Brain microvascular endothelial cell (primary cell): ENCODE data around the gene ZNF142.

ENCODE experiments used
- DNase-seq: peaks from one replicate; pipeline ENCODE4 v3.0.0-alpha.2; 2020
- H3K27ac ChIP-seq: fragments of 250-450 bp; sonication (Bioruptor Pico); 2 replicates; pipeline ENCODE4 v1.5.1; 2020; ENCODE audit warnings: mild to moderate bottlenecking, moderate library complexity
- H3K27me3 ChIP-seq: fragments of 250-450 bp; sonication (Bioruptor Pico); replicated peaks from 2 replicates; pipeline ENCODE4 v1.5.1; 2020; ENCODE audit warnings: mild to moderate bottlenecking
- H3K36me3 ChIP-seq: fragments of 250-450 bp; sonication (Bioruptor Pico); replicated peaks from 2 replicates; pipeline ENCODE4 v1.5.1; 2020; ENCODE audit warnings: mild to moderate bottlenecking
- H3K4me3 ChIP-seq: 2 replicates; pipeline ENCODE4 v1.5.1; 2011; ENCODE audit warnings: low read depth, mild to moderate bottlenecking, control low read depth, low read length, moderate library complexity
- in situ Hi-C: cut with HindIII; loops from 2 replicates; pipeline ENCODE4 v1.10.0; 2017; ENCODE audit warnings: low sequenced_read_pairs, low pct_ligation_motif_present
- TF ChIP-seq, protein P1 (sequence below): IDR thresholded peaks from 2 replicates; pipeline ENCODE4 v1.5.1; 2011; ENCODE audit warnings: low read depth, mild to moderate bottlenecking, moderate library complexity, low read length, control low read depth, inconsistent platforms; ENCODE audit errors: missing control alignments

Gene ZNF142

DNA sequence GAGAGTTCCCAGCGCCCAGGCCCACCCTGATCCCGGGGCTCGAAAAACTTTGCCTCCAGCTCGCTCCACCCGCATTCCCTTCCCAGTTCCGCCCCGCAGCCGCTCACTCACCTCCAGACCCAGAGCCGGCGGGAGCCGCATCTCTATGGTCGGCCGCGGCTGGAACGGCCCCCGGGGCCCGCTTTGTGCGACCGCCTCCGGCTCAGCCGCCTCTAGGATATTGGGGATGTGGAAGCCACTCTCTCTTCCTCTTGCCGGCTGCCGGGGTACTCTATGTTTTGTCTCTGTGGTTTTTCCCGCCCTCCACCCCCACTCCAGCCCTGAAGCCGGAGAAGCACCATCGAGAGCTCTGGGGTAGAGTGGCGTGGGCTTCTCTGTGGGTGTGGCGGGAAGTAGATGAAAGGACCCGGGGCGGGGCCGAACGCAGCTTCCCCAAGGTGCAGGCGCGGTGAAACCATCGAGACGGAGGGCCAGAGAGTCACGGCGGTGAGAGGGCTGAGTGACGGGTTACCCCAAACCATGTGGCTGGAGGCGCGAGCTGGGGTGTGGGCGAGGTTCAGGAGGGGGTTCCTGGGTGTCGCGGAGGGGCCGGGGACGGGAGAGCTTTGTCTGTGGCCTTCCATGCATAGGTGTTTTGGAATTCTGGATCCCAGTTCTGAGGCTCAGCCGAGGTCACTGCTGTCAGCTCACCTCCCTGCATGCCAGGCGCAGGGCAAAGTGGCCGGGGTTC, at the start of gene ZNF142, which contains the start of gene BCS1L:
Gene ZNF142, minus strand, starts transcription at position 366 of the 730 bp plus-strand sequence. CDS start 3,194 bp downstream, outside the sequence.
Gene BCS1L, plus strand, starts transcription at position 426 of the 730 bp plus-strand sequence. CDS start 1,305 bp downstream, outside the sequence.
- in situ Hi-C loops: no loop called here
- no peaks in the 10 kb centered on the region for H3K27me3 ChIP-seq
- peak; percentile 88 for DNase-seq
- peak within 1 kb of the TSS; percentile 43 for H3K27ac ChIP-seq
- TF ChIP-seq, protein P1, sequence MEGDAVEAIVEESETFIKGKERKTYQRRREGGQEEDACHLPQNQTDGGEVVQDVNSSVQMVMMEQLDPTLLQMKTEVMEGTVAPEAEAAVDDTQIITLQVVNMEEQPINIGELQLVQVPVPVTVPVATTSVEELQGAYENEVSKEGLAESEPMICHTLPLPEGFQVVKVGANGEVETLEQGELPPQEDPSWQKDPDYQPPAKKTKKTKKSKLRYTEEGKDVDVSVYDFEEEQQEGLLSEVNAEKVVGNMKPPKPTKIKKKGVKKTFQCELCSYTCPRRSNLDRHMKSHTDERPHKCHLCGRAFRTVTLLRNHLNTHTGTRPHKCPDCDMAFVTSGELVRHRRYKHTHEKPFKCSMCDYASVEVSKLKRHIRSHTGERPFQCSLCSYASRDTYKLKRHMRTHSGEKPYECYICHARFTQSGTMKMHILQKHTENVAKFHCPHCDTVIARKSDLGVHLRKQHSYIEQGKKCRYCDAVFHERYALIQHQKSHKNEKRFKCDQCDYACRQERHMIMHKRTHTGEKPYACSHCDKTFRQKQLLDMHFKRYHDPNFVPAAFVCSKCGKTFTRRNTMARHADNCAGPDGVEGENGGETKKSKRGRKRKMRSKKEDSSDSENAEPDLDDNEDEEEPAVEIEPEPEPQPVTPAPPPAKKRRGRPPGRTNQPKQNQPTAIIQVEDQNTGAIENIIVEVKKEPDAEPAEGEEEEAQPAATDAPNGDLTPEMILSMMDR: no peak
- H3K36me3 ChIP-seq: peaks cover 50% of the 10 kb centered on the region
- peak within 1 kb of the TSS; percentile 94 for H3K4me3 ChIP-seq

DNA sequence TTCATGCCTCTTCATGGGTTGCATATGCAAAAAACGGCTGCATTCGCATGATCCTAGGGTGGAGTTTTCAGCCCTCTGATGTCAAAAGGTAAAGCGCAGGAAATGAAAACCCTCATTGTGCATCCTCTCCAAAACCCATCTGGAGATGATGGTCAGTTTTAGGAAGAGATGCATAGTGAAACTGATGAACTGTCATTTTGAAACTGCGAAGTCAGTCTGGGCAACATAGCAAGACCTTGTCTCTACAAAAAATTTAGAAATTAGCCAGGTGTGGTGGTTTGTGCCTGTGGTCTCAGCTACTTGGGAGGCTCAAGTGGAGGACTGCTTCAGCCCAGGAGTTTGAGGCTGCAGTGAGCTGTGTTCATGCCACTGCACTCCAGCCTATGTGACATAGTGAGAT, 48.7 kb upstream of the ZNF142 start:
- no peak overlapping the region for H3K27ac ChIP-seq
- in situ Hi-C loops: no loop called here
- H3K4me3 ChIP-seq: no peak overlapping the region
- TF ChIP-seq, protein P1: no peak
- no peak for DNase-seq
- H3K27me3 ChIP-seq: no peaks in the 10 kb centered on the region
- no peaks in the 10 kb centered on the region for H3K36me3 ChIP-seq

- H3K36me3 ChIP-seq: peaks cover 5% of the 10 kb centered on the region
- no peak for DNase-seq
- no peaks in the 10 kb centered on the region for H3K27me3 ChIP-seq
- H3K4me3 ChIP-seq: no peak overlapping the region
- in situ Hi-C loops: no loop called here
- H3K27ac ChIP-seq: no peak overlapping the region
- TF ChIP-seq, protein P1: no peak
Measured at GRCh38 chr2:218703341-218703740, 43.9 kb upstream of the ZNF142 start.

DNA sequence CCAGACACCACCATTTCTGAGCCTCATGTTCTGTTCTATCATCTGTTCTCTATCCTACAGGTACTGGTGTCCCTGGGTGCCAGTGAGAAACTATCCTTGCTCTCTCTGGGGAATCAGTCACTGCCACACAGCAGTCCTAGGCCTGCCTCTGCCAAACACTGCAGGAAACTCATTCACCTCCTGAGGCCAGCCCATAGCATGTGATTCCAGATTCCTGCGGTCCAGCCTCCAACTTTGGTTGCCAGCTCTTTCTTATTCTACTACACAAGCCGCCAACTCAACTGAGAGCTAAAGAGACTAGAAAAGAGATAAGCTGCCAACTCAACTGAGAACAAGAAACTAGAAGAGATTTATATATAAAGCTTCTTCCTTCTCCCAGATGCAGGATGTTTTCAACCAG, 42.4 kb upstream of the ZNF142 start:
- H3K36me3 ChIP-seq: peaks cover 7% of the 10 kb centered on the region
- H3K27ac ChIP-seq: no peak overlapping the region
- H3K27me3 ChIP-seq: no peaks in the 10 kb centered on the region
- H3K4me3 ChIP-seq: no peak overlapping the region
- in situ Hi-C loops: no loop called here
- no peak for DNase-seq
- TF ChIP-seq, protein P1: no peak

- in situ Hi-C loops: no loop called here
Measured at GRCh38 chr2:218698885-218699284, 39.5 kb upstream of the ZNF142 start.

More at GRCh38 chr2:218698885-218699284, 39.5 kb upstream of the ZNF142 start:
- Histone ChIP-seq H3K36me3 (peaks cover 15% of the 10 kb centered on the region), H3K27me3 (no peaks in the 10 kb centered on the region), H3K27ac (no peak overlapping the region), H3K4me3 (no peak overlapping the region)
- no peak for DNase-seq
- TF ChIP-seq, protein P1: no peak
